Upper lobe of right lung (tissue), 1 donor: ENCODE measurements around the gene SEL1L. TPM values are rescaled to one million over a fixed set of nuclear protein-coding genes. Genes with fewer than 3 reads are reported as not detected.

Experiments used
- ATAC-seq: fragments of 200-7000 bp; cut with Tn5 transposase; one replicate; pipeline ENCODE4 v1.9.1; 2020; ENCODE audit warnings: mild to moderate bottlenecking, moderate library complexity
- DNase-seq: peaks from one replicate; pipeline ENCODE4 v3.0.0-alpha.2; 2020
- H3K27ac ChIP-seq: fragments of 200-600 bp; one replicate; pipeline ENCODE4 v1.8.0; 2022
- H3K27me3 ChIP-seq: fragments of 200-600 bp; one replicate; pipeline ENCODE4 v1.8.0; 2022; ENCODE audit warnings: mild to moderate bottlenecking
- H3K36me3 ChIP-seq: fragments of 200-600 bp; one replicate; pipeline ENCODE4 v1.8.0; 2022
- H3K4me1 ChIP-seq: fragments of 200-600 bp; one replicate; pipeline ENCODE4 v1.8.0; 2022
- H3K4me3 ChIP-seq: fragments of 200-600 bp; one replicate; pipeline ENCODE4 v1.8.0; 2022; ENCODE audit warnings: mild to moderate bottlenecking
- H3K9me3 ChIP-seq: fragments of 200-600 bp; one replicate; pipeline ENCODE4 v1.8.0; 2022
- CTCF ChIP-seq: fragments of 200-600 bp; IDR thresholded peaks from one replicate; pipeline ENCODE4 v1.8.0; 2022; ENCODE audit warnings: antibody characterized with exemption
- intact Hi-C: fragments of 100-400 bp; cut with DNase I; formaldehyde crosslinking; loops from one replicate; pipeline ENCODE4 v1.11.0; 2022
- total RNA-seq: library from RNA; stranded (reverse); fragmentation: NEBNext Ultra II Directional; extraction: Animal tissue kit (Norgen Biotek cat#: 25700); gene quantifications from one replicate; pipeline ENCODE4 v1.2.1, GENCODE V29; 2021
- donor health status: DM: no; HTN: yes; CAD: no; lungs with severe emphysema.

SEL1L gene
- total RNA-seq, 1 donor from 2014 or later: 108 TPM

DNA sequence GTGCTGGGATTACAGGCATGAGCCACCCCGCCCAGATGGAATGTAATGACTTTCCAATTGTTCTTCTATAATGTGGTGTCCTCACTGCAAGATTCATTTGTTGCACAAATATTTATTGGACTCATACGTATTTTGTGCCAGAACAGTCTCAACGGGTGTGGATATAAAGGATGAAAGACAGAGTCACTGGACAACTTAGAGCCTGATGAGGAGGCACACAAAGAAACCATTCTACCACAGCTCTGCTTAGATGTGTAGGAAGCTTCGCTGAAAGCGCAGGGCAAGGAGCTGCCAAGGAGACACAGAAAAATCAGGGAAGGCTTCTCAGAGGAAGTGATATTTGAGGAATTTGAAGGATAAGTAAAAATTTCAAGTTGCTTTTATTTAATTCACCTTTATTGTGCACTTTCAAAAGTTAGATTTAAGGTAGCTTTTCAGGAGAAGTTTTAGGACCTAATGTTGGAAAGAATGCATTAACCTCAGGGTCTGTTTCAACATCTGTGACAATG is 92.0 kb downstream of the SEL1L start:
- Histone ChIP-seq H3K36me3 (no peaks in the 10 kb centered on the region), H3K4me1 (peaks cover 3% of the 10 kb centered on the region), H3K9me3 (no peaks in the 10 kb centered on the region), H3K27ac (no peak overlapping the region), H3K4me3 (no peak overlapping the region), H3K27me3 (peaks cover 15% of the 10 kb centered on the region)
- ATAC-seq (no peak), DNase-seq (no peak)
- intact Hi-C loops: no loop called here
- no peak for TF ChIP-seq CTCF

DNA sequence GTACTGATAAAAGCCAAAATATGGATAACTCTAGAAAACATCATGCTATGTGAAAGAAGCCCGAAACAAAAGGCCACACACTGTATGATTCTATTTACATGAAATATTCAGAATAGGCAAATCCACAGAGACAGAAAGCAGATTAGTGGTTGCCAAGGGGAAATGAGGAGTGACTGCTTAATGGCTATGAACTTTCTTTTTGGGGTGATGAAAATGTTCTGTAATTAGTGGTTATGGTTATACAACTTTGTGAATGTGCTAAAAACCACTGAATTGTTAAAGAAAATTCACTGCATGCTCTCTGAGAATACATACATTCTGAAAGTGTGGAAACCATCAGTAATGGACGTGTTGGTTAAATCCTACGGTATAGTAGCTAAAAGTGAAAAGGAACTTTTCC is 93.6 kb downstream of the SEL1L start:
- TF ChIP-seq CTCF: no peak
- Histone ChIP-seq H3K27ac (no peak overlapping the region), H3K9me3 (no peaks in the 10 kb centered on the region), H3K27me3 (peaks cover 16% of the 10 kb centered on the region), H3K4me1 (peaks cover 5% of the 10 kb centered on the region), H3K36me3 (no peaks in the 10 kb centered on the region), H3K4me3 (no peak overlapping the region)
- intact Hi-C loops: no loop called here
- ATAC-seq (no peak), DNase-seq (no peak)

GRCh38 chr14:81437244-81437643 is 96.4 kb downstream of the SEL1L start:
- Histone ChIP-seq H3K4me1 (peaks cover 5% of the 10 kb centered on the region), H3K27me3 (peaks cover 24% of the 10 kb centered on the region), H3K4me3 (no peak overlapping the region), H3K27ac (no peak overlapping the region), H3K36me3 (no peaks in the 10 kb centered on the region), H3K9me3 (no peaks in the 10 kb centered on the region)
- intact Hi-C loops: no loop called here
- DNase-seq (no peak), ATAC-seq (no peak)
- no peak for TF ChIP-seq CTCF

- peaks cover 5% of the 10 kb centered on the region for H3K4me1 ChIP-seq
- no peaks in the 10 kb centered on the region for H3K9me3 ChIP-seq
- ATAC-seq (peak; percentile 98), DNase-seq (peak; percentile 88)
- intact Hi-C loops: no loop called here
- no peak overlapping the region for H3K27ac ChIP-seq
- no peaks in the 10 kb centered on the region for H3K36me3 ChIP-seq
- TF ChIP-seq CTCF: no peak
- H3K27me3 ChIP-seq: peaks cover 24% of the 10 kb centered on the region
- H3K4me3 ChIP-seq: peak overlapping the region; percentile 62
Measured at GRCh38 chr14:81436296-81437138, 97.1 kb downstream of the SEL1L start.

GRCh38 chr14:81435391-81436295 is 98.0 kb downstream of the SEL1L start:
- Histone ChIP-seq H3K27me3 (peaks cover 24% of the 10 kb centered on the region), H3K9me3 (no peaks in the 10 kb centered on the region), H3K27ac (no peak overlapping the region), H3K36me3 (no peaks in the 10 kb centered on the region), H3K4me3 (peak overlapping the region; percentile 62), H3K4me1 (peaks cover 5% of the 10 kb centered on the region)
- ATAC-seq: peak; percentile 70
- DNase-seq: peak; percentile 75
- intact Hi-C loops: no loop called here
- TF ChIP-seq CTCF: no peak
